ENCODE data around the gene CFAP65.

Gene CFAP65

DNA sequence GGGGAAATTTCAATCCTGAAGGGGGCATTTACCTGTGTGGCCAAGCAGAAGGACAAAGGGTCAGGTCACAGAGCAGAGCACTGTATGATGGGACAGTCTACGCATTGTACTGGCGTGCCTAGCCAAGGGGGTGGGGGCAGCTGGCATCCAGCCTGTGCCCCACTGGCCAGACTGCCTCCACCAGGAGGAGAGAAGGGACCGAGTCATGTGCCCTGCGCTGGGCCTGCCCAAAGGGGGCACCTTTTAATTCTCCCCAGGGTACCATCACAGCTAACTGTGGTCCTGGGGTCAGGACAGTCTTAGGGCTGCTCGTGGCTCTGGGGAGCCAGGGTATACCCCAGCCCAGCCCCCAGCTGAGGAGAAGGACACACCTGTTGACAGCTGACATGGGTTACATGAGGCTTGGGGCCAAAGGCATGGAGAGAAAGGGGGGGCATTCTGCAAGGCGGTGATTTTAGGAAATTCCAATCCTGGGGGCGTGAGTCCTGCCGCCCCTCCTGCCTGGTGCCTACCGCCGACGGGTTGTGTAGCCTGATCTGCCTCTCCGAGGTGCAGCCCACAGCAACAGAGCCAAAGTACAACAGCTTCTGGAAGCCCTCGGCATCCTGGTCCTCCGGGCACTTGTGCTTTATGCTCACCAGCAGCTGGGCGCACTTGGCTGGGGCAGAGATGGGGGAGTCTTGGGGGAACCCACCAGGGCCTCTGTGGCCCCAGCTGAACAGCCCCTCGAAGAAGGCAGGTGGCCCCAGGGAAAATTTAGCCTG, 11.0 kb downstream of the CFAP65 start:
- no peak for DNase-seq

DNA sequence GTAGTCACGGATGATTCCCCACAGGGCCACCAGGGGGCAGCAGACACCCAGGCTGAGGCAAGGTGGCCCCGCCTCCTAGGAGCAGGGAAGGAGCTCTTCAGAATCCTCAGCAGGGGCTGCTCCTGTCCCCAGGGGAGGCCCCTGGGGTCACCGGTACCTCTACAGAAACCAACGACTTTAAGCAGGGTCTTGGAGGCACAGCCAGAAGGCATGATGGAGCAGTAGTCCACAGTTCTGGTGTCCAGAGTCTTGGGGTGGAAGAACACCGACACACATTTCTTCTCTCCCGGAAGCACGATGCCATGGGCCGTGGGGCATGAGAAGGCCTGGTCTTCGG, 11.5 kb downstream of the CFAP65 start:
- peak; percentile 53 to 68 (median 64) for DNase-seq

DNA sequence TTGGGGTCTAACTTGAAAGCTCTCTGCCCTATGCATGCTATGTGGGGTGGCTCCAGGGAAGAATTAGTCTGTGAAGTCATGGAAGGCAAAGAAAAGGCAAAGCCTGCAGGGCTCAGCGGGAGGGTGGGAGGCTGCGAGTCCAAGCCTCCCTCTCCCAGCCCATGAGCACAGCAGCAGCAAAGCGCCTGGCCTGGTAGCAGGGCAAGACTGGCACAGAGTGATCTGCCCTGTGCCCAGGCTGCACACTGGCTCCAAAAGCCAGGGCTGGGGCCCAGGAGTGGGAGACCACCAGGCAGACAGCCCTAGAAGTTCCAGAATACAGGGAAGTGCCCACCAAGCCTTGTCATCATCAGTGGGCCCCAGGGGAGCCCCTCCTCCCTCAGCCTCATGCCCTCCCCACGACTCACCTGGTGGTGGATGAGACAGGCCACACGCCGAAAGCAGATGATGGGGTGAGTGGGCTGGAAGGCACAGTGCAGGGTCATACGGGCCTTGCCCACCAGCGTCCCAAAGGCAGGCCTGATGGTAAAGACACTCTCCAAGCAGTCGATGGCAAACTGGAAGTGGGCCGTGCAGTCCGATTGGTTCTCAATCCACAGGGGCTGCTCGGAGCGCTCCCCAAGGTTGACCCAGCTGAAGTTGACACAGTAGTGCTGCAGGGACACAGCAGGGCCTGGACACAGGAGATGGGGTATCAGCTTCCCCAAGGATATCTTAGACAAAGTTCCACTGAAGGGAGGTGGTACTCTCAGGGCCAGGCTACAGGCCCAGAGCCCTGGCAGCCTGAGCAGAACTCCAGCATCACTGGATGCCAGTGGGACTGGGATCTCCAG, 12.1 kb downstream of the CFAP65 start:
- no peak for DNase-seq

DNA sequence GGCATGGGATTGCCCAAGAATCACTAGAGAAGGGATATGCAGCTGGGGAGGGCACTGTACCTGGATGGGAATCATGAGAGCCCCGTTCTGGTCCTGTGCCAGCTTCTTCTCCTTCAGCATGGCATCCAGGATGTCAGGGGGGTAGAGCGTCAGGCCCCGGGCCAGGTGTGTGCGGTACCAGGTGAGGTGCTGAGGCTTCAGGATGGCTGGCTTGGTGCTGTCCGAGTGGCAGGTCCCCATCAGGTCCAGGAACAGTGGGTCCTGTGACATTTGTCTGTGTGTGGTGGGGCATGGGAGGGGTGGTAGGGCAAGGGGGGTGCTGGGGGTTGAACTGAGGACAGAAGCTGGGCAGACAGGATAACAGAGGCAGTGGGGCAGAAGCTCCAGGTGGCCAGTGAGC, 13.2 kb downstream of the CFAP65 start:
- DNase-seq: no peak

DNA sequence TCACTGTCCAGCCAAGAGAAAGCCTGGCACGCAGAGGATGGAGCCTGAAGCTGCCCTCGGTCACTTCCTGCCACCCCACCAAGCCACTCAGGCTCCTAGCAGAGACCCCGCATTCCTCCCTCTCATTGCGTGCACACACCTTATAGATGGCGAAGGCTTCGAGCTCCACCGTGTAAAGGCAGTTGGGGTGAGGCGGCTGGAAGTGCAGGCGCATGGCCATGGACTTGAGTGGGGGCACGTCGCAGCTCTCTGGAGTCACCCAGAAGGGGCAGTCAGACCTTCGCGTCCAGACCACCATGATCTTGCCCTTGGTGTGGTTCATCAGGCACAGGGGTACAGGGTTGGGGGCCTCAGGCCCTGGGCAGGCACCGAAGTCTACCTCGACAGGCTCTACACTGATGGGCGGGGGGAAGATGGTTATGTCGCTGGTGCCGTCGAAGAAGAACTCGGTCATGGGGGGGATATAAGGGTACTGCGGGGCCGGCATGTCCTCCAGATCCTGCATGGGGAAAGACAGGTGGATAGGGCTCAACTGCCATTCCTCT, 13.7 kb downstream of the CFAP65 start:
- DNase-seq: no peak

- no peak for DNase-seq
Measured at GRCh38 chr2:219026946-219027345, 14.4 kb downstream of the CFAP65 start.

GRCh38 chr2:219025637-219026585, 15.4 kb downstream of the CFAP65 start:
- DNase-seq: no peak

- no peak for DNase-seq
Measured at GRCh38 chr2:219024059-219024458, 17.3 kb downstream of the CFAP65 start.

DNA sequence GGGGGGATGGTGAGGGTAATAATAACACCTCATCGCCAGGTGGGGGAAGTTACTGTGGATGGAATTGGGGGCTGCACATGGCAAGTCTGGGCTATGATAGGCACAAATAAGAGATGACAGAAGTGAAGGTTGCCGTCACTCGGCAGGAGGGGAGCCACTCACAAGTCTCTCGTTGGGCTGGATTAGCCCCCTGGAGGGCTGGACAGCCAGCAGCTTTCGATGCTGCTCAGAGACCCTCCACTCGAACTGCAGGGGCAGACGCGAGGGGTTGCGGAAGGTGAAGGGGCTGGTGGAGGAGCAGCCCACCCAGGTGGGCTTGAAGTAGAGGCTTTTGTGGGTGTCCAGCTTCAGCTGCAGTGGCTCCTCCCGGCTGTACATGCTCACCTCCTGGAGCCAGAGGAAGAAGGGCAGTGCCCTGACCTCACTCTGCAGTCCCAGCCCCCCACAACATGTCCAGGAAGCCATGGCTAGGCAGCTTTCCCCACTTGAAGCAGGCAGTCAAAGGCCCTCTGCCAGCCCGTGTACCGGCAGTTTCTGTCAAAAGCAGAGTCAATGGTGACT, 18.2 kb downstream of the CFAP65 start:
- no peak for DNase-seq

DNA sequence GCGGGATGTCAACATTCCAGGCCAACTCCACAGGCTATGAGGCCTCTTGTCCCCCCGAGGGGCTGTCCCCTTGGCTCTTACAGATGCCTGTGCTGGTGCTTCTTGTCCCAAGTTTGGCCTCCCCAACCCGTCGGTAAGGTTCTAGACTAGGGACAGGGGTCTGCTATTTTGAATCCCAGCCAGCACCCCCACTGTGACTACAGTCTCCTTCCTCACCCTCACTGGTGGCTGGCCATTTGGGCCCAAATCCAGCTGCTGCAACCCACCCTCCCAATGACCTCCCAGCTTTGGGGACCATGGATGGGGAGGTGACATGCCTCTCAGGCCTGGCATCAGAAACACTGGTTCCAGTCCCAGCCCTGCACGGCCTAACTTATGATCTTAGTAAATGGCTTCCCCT, 18.7 kb downstream of the CFAP65 start:
- DNase-seq: no peak

DNA sequence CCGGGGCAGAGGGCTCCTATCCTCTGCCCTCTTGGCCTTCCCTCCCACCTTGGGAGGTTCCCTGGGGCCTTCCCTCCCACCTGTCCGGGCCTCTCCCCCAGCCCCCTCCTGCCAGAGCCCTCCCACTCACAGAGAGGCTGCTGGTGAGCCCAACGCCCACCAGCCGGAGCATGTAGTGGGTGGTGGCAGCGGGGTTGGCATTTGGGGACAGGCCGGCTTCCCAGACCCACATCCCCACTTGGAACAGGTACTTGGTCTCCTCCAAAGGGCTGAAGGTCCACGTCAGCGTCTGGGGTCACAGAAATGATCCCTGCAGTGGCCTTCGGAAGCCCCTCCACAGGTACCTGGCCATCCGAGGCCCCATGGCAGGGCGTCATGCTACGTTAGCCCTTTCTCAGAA, 19.3 kb downstream of the CFAP65 start:
- DNase-seq: no peak

DNA sequence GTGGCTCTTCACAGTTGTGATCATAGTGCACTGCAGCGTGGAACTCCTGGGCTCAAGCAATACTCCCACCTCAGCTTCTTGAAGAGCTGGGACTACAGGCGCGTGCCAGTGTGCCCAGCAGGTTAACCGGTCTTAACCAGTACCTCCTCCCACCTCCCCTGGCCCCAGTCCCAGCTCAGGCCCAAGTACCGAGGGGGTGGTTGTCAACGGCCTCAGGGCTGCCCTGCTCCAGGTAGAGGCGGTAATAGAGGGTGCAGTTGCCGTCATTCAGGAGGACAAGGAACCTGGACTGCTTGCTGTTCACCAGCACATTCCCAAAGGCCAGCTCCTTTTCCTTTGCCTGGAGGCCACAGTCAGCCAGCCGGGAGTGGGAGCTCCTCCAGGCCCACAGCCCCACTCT, 19.7 kb downstream of the CFAP65 start:
- no peak for DNase-seq

DNA sequence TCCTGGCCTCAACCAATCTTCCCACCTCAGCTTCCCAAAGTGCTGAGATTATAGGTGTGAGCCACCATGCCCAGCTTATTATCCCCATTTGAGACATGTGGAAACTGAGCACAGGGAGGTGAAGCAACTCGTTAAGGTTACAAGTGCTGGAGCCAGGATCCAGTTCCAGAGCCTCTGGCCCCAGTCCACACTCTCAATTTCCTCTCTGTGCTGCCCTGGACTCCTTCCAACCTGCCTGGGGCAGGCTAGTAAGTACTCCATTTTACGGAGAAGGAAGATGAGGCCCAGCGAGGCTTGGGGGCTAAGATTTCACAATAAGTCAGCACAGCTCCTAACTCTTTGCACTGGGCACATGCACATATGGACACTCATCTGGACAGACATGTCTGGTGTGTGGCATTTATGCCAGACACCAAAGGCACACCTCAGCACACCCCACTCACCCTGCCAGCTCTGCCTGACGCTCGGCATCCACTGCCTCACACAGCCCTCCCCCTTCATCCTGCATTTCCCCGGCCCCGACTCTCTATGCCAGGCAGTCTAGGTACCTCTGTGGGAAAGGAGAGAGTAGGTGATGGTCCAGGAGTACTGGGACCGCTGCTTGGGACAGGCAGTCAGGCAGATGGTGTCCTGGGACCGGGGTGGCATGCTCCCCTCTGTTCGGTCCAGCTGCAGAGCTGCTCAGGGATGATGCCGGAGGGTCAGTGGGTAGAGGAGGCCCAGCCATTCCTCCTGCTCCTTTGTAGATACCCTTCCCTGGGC, 20.5 kb downstream of the CFAP65 start:
- DNase-seq: no peak

DNA sequence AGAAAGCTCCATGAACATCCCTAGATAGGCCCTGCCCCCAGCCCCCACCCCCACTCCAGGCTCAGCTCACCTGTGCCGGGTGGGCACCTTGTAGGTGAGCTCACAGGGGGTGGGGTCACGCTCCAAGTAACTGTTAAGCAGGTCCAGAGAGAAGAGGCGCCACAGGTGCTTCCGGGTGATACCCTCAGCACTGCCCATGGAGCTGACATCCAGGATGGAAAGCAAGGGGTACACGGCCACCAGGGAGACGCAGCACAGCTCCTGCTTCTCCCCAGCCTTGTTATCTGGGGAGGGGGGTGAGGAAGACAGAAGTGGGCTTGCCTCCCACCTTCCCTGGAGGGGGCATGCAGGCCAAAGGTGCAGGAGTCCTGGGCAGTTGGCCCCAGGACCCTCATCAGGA, 21.9 kb downstream of the CFAP65 start:
- DNase-seq: no peak

DNA sequence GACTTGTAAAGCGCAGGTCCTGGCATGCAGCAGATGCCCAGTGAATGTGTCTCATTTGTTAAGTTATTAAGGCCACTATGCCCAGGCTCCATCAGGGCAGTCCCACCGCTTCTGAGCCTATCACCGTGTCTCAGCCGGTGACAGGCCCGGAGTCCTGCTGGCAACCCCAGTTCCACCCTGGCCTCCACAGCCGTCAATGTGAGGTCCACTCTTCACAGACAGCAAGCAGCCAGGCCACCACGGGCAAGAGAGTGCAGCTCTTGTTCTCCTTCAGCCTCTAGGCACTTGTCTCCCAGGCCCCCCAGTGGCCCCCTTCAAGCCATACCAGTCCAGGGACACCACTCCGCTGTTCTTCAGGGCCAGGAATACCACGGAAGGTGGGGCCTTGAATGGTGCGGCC, 22.6 kb downstream of the CFAP65 start:
- no peak for DNase-seq

DNA sequence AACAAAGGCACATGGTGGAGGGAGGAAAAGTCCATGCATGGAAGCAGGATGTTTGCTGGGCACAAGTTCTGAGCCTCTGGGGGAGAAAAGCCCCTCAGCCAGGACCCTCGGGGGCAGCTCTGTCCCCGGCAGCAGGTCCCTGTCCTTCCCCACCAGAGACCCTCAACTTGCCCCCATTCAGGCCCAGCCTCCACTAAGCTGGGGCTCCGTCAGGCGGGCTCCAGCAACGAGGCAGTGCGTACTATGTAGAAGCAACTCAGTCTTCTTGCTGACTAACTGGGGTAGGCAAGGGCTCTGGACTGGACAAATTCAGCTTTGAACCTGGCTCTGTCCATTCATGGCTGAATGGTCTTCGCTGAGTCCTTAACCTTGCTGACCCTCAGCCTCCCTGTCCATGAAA, 23.0 kb downstream of the CFAP65 start:
- DNase-seq: no peak

DNA sequence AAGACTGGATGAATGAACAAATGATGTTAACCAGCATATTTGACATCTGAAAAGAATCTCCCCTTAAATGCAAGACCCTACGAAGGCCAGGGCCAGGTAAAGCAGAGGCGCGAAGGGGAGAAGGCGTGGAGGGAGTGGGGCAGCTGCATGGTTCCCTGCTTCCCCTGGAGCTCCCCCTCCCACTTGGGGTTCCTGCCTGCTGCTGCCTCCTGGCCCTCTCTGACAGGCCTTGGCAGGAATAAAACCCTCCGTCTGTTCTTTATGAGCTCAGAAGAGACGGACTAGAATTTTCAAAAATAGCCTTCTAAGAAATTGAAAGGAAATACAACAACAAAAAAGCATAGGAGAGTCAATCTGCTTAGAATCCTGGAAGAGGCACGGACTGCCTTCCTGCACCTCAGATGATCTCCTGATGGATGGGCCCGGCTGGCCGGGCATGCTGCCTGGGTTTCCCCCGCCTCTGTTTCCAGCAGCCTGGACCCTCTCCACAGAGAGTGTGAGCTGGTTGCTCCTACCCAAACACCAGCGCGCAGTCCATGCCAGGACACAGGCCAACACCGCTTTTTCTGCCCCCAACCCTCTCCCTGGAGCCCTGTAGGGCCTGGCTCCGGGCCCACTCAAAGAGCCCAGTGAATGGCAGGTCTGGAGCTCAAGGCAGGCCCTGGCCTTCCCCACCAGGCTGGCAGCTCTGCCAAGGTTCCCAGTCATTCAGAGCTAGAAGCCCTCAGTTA, 23.9 kb downstream of the CFAP65 start:
- no peak for DNase-seq

DNA sequence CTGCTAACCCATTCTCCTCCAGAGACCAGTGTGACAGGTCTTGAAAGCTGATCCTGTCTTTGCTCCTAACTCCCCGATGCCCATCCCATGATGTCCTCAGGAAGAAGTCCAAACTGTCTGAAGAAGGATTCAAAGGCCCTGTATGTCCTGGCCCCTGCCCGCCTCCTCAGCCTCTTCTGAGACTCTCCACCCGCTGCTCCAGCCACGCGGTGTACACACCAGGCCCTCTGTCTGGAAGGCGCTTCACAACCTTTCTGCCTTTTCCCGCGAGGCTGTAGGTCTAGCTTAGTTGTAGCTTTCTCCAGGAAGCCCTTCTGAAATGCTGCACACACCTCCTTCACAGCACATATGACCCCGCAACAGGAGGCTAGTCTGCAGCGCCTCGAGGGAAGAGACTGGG, 24.6 kb downstream of the CFAP65 start:
- DNase-seq: no peak

GRCh38 chr2:219010873-219011272, 30.4 kb downstream of the CFAP65 start:
- DNase-seq: no peak

- DNase-seq: no peak
Measured at GRCh38 chr2:219010162-219010756, 31.1 kb downstream of the CFAP65 start.

DNA sequence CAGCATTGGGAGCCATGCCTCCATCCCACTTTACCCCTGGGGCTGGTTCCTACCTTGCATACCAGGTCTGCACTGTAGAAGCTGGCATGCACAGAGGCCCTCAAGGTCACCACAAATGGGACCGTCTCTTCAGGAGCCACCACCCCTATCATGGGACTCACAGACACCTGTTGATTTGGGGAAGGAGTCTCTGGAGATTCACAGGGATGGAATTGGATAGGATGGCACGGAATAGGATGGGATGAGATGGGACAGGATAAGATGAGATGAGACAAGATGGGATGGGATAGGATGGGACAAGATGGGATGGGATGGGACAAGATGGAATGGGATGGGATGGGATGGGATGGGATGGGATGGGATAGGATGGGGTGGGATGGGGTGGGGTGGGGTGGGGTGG, 32.0 kb downstream of the CFAP65 start:
- no peak for DNase-seq
